Measurements from ENCODE around the gene PHACTR3. TPM values are rescaled to one million over a fixed set of nuclear protein-coding genes. Genes with fewer than 3 reads are reported as not detected.

Gene PHACTR3
- polyA plus RNA-seq, 2 of the 4 experiments (the other 2 are of a cell fraction), result not detected

DNA sequence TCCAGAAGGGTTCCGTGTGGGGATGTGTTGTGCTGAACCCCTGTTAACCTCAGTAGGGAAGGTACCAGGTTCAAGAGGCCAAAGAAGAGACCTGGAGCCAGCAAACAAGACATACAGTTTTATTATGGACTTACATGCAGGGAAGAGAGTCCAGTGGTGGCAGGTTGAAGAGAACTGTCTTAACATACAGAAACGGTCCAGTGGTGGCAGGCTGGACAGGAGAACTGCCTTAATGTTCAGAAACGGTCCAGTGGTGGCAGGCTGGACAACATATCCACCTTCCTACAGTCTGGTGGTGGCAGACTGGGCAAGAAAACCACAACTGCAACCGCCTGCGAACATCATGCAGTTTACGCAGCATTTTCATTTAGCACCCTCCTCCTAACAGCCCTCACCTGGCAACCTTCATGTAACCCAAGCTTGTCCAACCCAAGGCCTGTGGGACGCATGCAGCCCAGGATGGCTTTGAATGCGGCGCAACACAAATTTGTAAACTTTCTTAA, 75.9 kb downstream of the PHACTR3 start:
- DNase-seq (ENCODE audit: low read depth in 1 of 2, low spot score in 1 of 2) (no peak), FAIRE-seq (no peak), ATAC-seq (no peak)
- TF ChIP-seq EHMT2 (IDR thresholded peaks at IDR 0.05; ENCODE audit: low read depth), result no peak
- TF ChIP-seq ZC3H11A (IDR thresholded peaks at IDR 0.05), result no peak
- TF ChIP-seq POLR2AphosphoS2 (conservative IDR thresholded peaks at IDR 0.05; ENCODE audit: low read length), result no peak
- TF ChIP-seq GATA3 (IDR thresholded peaks at IDR 0.05; ENCODE audit: borderline replicate concordance), result no peak
- no peak for TF ChIP-seq FOSL2 (IDR thresholded peaks at IDR 0.05)
- TF ChIP-seq FOSL2 (CRISPR knock-in tag; IDR thresholded peaks at IDR 0.05), result no peak
- no peak for TF ChIP-seq RAD21 (conservative IDR thresholded peaks at IDR 0.05 in 1 of 2, IDR thresholded peaks at IDR 0.05 in 1 of 2)
- no peak for TF ChIP-seq CHD4 (IDR thresholded peaks at IDR 0.05; ENCODE audit: borderline replicate concordance)
- no peak for TF ChIP-seq SREBF2 (IDR thresholded peaks at IDR 0.05)
- TF ChIP-seq, protein P1, sequence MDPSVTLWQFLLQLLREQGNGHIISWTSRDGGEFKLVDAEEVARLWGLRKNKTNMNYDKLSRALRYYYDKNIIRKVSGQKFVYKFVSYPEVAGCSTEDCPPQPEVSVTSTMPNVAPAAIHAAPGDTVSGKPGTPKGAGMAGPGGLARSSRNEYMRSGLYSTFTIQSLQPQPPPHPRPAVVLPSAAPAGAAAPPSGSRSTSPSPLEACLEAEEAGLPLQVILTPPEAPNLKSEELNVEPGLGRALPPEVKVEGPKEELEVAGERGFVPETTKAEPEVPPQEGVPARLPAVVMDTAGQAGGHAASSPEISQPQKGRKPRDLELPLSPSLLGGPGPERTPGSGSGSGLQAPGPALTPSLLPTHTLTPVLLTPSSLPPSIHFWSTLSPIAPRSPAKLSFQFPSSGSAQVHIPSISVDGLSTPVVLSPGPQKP (IDR thresholded peaks at IDR 0.05; ENCODE audit: low read depth, low read length), result no peak
- TF ChIP-seq JUN (IDR thresholded peaks at IDR 0.05), result no peak
- no peak for TF ChIP-seq CHD2 (IDR thresholded peaks at IDR 0.05; ENCODE audit: low read length, partially characterized antibody)
- TF ChIP-seq, protein P2, sequence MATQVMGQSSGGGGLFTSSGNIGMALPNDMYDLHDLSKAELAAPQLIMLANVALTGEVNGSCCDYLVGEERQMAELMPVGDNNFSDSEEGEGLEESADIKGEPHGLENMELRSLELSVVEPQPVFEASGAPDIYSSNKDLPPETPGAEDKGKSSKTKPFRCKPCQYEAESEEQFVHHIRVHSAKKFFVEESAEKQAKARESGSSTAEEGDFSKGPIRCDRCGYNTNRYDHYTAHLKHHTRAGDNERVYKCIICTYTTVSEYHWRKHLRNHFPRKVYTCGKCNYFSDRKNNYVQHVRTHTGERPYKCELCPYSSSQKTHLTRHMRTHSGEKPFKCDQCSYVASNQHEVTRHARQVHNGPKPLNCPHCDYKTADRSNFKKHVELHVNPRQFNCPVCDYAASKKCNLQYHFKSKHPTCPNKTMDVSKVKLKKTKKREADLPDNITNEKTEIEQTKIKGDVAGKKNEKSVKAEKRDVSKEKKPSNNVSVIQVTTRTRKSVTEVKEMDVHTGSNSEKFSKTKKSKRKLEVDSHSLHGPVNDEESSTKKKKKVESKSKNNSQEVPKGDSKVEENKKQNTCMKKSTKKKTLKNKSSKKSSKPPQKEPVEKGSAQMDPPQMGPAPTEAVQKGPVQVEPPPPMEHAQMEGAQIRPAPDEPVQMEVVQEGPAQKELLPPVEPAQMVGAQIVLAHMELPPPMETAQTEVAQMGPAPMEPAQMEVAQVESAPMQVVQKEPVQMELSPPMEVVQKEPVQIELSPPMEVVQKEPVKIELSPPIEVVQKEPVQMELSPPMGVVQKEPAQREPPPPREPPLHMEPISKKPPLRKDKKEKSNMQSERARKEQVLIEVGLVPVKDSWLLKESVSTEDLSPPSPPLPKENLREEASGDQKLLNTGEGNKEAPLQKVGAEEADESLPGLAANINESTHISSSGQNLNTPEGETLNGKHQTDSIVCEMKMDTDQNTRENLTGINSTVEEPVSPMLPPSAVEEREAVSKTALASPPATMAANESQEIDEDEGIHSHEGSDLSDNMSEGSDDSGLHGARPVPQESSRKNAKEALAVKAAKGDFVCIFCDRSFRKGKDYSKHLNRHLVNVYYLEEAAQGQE (IDR thresholded peaks at IDR 0.05), result no peak
- no peak for TF ChIP-seq MAFK (IDR thresholded peaks at IDR 0.05; ENCODE audit: partially characterized antibody)
- no peak for TF ChIP-seq NPAS2 (CRISPR knock-in tag; IDR thresholded peaks at IDR 0.05; ENCODE audit: borderline replicate concordance)
- no peak for TF ChIP-seq RFX5 (IDR thresholded peaks at IDR 0.05)
- no peak for TF ChIP-seq ZFP36 (IDR thresholded peaks at IDR 0.05; ENCODE audit: borderline replicate concordance, partially characterized antibody)
- no peak for TF ChIP-seq TFCP2L1 (CRISPR knock-in tag; IDR thresholded peaks at IDR 0.05)
- TF ChIP-seq NR3C1 (IDR thresholded peaks at IDR 0.05), result no peak
- 56% methylated on average over 9 of the region's 9 CpGs for WGBS (ENCODE audit: missing lambda C conversion rate)
- H3K9me3 ChIP-seq, result no peaks in the 10 kb centered on the region
- no peak overlapping the region for H3K4me3 ChIP-seq
- no peak overlapping the region for H3K4me2 ChIP-seq
- ChIA-PET POLR2A (no interaction called here), CTCF (no interaction called here)
- H3K27ac ChIP-seq, result no peak overlapping the region
- no peaks in the 10 kb centered on the region for H3K4me1 ChIP-seq

DNA sequence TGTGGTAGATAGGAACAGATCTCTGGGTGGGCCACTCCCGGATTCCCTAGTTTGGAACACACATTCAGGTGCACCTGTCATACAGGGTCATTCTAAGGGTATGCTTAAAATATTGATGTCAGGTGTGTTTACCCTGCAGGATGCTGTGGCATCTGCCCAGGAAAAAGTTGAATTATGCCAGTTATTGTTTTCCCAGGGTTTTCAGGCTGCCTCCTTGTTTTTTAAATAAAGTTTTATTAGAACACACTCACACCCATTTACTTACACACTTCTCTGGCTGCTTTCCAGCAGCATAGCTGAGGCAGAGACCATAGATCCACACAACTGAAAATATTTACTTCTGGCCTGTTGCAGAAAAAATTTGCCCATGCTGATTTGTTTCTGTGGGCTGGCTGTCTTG, 76.5 kb downstream of the PHACTR3 start:
- Histone ChIP-seq H3K4me2 (no peak overlapping the region), H3K27ac (no peak overlapping the region), H3K4me1 (no peaks in the 10 kb centered on the region), H3K4me3 (no peak overlapping the region), H3K9me3 (no peaks in the 10 kb centered on the region)
- no peak for TF ChIP-seq HOXB5 (CRISPR knock-in tag; IDR thresholded peaks at IDR 0.05)
- no peak for TF ChIP-seq CBX8 (IDR thresholded peaks at IDR 0.05)
- no peak for TF ChIP-seq RAD21 (conservative IDR thresholded peaks at IDR 0.05 in 1 of 2, IDR thresholded peaks at IDR 0.05 in 1 of 2)
- no peak for TF ChIP-seq NR3C1 (IDR thresholded peaks at IDR 0.05)
- no peak for TF ChIP-seq CBX2 (IDR thresholded peaks at IDR 0.05; ENCODE audit: borderline replicate concordance, low read depth)
- TF ChIP-seq HDAC2 (IDR thresholded peaks at IDR 0.05), result no peak
- no peak for TF ChIP-seq HOXB13 (CRISPR knock-in tag; IDR thresholded peaks at IDR 0.05; ENCODE audit: low read depth)
- TF ChIP-seq, protein P1 (IDR thresholded peaks at IDR 0.05; ENCODE audit: low read depth, low read length), result no peak
- CTCF ChIA-PET, result interaction anchor here (1.3 kb wide), 1 partner anchor 15 kb away, joined by 3 read pairs; no protein-coding TSS in a partner anchor
- FAIRE-seq (no peak), DNase-seq (ENCODE audit: low read depth in 1 of 2, low spot score in 1 of 2) (no peak), ATAC-seq (no peak)
- POLR2A ChIA-PET, result no interaction called here
- 0% methylated on average over 1 of the region's 1 CpG for whole genome bisulfite sequencing (ENCODE audit: missing lambda C conversion rate)

Measured in A549 (cell line).